ENCODE results near the gene REN. TPM values are rescaled to one million over a fixed set of nuclear protein-coding genes. Genes with fewer than 3 reads are reported as not detected.

REN gene
- total RNA-seq, 3 donors from 2014 or later: 0.26 to 0.87 TPM; not detected in 1

DNA sequence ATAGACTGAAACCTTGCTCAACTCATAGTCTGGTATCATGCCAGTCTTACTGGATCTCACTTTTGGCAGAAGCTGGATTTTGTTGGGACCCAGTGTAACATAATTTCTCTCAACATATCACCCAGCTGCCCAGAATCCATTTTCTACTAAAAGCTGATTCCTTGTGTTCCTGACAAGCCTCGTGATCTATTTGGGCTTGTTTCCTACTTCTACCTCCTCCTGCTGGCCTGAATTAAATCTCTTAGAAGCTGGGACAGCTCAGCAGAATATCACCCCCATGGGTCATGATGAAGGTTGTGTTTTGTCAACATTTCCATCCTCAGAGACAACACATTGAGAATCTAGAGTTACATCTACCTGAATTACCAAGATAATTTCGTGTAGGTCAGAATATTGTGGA, 40.0 kb upstream of the REN start:
- TF ChIP-seq, protein P1, sequence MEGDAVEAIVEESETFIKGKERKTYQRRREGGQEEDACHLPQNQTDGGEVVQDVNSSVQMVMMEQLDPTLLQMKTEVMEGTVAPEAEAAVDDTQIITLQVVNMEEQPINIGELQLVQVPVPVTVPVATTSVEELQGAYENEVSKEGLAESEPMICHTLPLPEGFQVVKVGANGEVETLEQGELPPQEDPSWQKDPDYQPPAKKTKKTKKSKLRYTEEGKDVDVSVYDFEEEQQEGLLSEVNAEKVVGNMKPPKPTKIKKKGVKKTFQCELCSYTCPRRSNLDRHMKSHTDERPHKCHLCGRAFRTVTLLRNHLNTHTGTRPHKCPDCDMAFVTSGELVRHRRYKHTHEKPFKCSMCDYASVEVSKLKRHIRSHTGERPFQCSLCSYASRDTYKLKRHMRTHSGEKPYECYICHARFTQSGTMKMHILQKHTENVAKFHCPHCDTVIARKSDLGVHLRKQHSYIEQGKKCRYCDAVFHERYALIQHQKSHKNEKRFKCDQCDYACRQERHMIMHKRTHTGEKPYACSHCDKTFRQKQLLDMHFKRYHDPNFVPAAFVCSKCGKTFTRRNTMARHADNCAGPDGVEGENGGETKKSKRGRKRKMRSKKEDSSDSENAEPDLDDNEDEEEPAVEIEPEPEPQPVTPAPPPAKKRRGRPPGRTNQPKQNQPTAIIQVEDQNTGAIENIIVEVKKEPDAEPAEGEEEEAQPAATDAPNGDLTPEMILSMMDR (IDR thresholded peaks at IDR 0.05): no peak
- no peaks in the 10 kb centered on the region for H3K9me3 ChIP-seq
- H3K4me1 ChIP-seq (ENCODE audit: low read depth): peaks cover 4% of the 10 kb centered on the region
- DNase-seq (no peak), ATAC-seq (no peak)
- H3K4me3 ChIP-seq: no peak overlapping the region
- H3K36me3 ChIP-seq (ENCODE audit: low read depth): no peaks in the 10 kb centered on the region
- intact Hi-C loops (cut with DNase I, micrococcal nuclease): no loop called here

DNA sequence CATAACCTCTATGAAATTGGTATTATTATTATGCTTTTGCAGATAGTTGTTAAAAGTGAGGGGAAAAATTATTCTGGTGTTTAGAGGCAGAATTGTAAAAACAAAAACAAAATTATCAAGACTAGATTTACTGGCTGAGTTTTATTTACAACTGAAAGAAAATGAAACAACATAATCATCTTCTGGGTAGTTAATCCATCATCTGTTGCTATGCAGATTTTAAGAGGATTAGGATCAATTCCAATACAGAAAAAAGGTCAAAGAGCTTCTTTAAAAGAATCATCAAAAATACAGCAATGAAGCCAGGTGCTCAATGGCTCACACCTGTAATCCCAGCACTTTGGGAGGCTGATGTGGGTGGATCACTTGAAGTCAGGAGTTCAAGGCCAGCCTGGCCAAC, 39.3 kb upstream of the REN start:
- ATAC-seq (no peak), DNase-seq (no peak)
- Histone ChIP-seq H3K4me3 (no peak overlapping the region), H3K9me3 (no peaks in the 10 kb centered on the region), H3K36me3 (ENCODE audit: low read depth) (no peaks in the 10 kb centered on the region), H3K4me1 (ENCODE audit: low read depth) (peaks cover 4% of the 10 kb centered on the region)
- intact Hi-C loops (cut with DNase I, micrococcal nuclease): no loop called here
- TF ChIP-seq, protein P1 (IDR thresholded peaks at IDR 0.05): no peak

DNA sequence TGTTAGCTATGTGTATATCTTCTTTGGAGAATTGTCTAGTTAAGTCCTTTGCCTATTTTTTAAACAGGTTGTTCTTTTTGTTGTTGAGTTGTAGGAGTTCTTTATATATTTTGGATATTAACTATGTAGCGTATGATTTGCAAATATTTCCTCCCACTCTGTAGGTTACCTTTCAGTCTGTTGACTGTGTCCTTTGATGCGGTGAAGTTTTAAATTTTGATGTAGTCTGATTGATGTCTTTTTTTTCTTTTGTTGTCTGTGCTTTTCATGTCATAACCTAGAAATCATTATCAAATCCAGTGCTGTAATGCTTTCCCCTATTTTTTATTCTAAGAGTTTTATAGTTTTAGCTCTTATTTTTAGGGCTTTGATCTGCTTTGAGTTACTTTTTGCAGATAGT, 38.8 kb upstream of the REN start:
- Histone ChIP-seq H3K9me3 (no peaks in the 10 kb centered on the region), H3K36me3 (ENCODE audit: low read depth) (no peaks in the 10 kb centered on the region), H3K4me1 (ENCODE audit: low read depth) (peaks cover 4% of the 10 kb centered on the region), H3K4me3 (no peak overlapping the region)
- no peak for ATAC-seq
- intact Hi-C loops (cut with DNase I, micrococcal nuclease): no loop called here
- TF ChIP-seq, protein P1 (IDR thresholded peaks at IDR 0.05): no peak
- DNase-seq: no peak

DNA sequence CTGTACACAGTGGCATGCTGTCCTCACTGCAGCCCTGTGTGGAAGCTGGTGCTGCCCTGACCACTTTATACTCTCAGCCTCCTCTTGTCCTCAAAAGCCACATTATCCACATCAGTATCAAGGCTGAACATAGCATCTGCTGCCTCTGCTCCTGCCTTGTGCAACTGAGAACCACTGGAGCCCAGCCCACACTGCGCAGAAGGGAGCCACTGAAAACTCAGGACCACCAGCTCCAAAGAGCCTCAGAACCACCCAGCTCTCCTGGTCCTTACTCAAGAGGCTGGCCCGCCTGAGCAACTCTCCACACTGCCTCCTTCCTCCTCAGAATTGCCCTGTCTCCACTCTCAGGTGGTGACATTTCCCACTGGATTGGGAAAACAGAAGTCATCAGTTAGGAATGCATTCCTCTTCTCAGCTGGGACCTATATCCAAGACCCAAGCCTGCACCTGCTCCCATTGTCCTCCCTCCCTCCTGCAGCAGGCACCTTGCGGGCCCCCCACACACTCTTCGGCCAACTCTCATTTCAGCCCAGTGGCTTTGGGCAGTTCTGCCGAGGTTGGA, 37.1 kb upstream of the REN start:
- TF ChIP-seq, protein P1 (IDR thresholded peaks at IDR 0.05): no peak
- H3K4me3 ChIP-seq: no peak overlapping the region
- no peaks in the 10 kb centered on the region for H3K36me3 ChIP-seq (ENCODE audit: low read depth)
- no peaks in the 10 kb centered on the region for H3K9me3 ChIP-seq
- intact Hi-C loops (cut with DNase I, micrococcal nuclease): no loop called here
- no peak for ATAC-seq
- H3K4me1 ChIP-seq (ENCODE audit: low read depth): peaks cover 4% of the 10 kb centered on the region
- DNase-seq: no peak

DNA sequence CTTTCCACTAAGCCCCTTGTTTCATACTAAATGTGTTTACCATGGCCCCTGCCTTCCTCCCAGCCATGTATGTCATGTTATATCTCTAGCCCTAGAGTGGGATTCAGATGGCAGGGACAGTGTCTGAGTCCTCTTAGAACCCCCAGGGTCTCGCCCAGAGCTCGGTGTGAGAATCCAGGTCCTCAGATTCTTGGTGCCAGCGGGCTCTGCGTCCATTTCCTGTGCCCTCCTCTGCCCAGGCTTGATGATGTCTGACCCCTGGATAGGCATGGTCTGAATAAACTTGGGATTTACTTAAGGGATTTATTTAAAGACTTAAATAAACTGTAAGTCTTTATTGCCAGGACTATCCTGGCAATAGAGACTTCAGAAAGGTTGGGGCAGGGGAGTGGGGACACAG, 36.3 kb upstream of the REN start:
- H3K4me3 ChIP-seq: no peak overlapping the region
- H3K9me3 ChIP-seq: no peaks in the 10 kb centered on the region
- peaks cover 4% of the 10 kb centered on the region for H3K4me1 ChIP-seq (ENCODE audit: low read depth)
- H3K36me3 ChIP-seq (ENCODE audit: low read depth): no peaks in the 10 kb centered on the region
- TF ChIP-seq, protein P1 (IDR thresholded peaks at IDR 0.05): no peak
- intact Hi-C loops (cut with DNase I, micrococcal nuclease): no loop called here
- ATAC-seq (no peak), DNase-seq (no peak)
